Hematopoietic multipotent progenitor cell (in vitro differentiated cells): Measurements from ENCODE around the gene CFAP20DC. TPM values are rescaled to one million over a fixed set of nuclear protein-coding genes. Genes with fewer than 3 reads are reported as not detected.
"Not testable (repeated sequence)": the region's sequence is repeated elsewhere in the genome, so short reads cannot be mapped to it uniquely, and the experiment has no call there.

Experiments
- DNase-seq, 3 donors: peaks; one replicate each; pipeline ENCODE4 v3.0.0-alpha.2; 2011 to 2015; ENCODE audit warnings: low read depth in 2 of 3, low spot score in 2 of 3
- total RNA-seq: library from RNA; depleted of rRNA; stranded (reverse); fragments of >200 nt; gene quantifications from one replicate; pipeline ENCODE4 v1.2.3, GENCODE V29; 2012

CFAP20DC gene
- total RNA-seq, 1 donor, result 1.1 TPM

GRCh38 chr3:58880182-58880581 is 169.6 kb downstream of the CFAP20DC start:
- no peak for DNase-seq

GRCh38 chr3:58874795-58875194 is 175.0 kb downstream of the CFAP20DC start:
- DNase-seq, result no peak

GRCh38 chr3:58874248-58874741 is 175.5 kb downstream of the CFAP20DC start:
- no peak for DNase-seq

- peak in 1 of 3 donors; percentile 65 for DNase-seq
These were observed 181.6 kb downstream of the CFAP20DC start for GRCh38 chr3:58868097-58868779.

- DNase-seq, result no peak
These were observed 182.2 kb downstream of the CFAP20DC start for GRCh38 chr3:58867621-58868020.

- no peak for DNase-seq
These were observed 183.7 kb downstream of the CFAP20DC start for GRCh38 chr3:58866079-58866478.

- DNase-seq, result no peak
These were observed 185.3 kb downstream of the CFAP20DC start for GRCh38 chr3:58864480-58864879.

GRCh38 chr3:58863206-58863605 is 186.6 kb downstream of the CFAP20DC start:
- DNase-seq, result peak in 1 of 3 donors; percentile 32

- no peak for DNase-seq
These were observed 188.3 kb downstream of the CFAP20DC start for GRCh38 chr3:58861551-58861950.

GRCh38 chr3:58858126-58858525 is 191.7 kb downstream of the CFAP20DC start:
- no peak for DNase-seq

- no peak for DNase-seq
These were observed 192.4 kb downstream of the CFAP20DC start for GRCh38 chr3:58857402-58857801.

GRCh38 chr3:58848826-58849225 is 201.0 kb downstream of the CFAP20DC start:
- DNase-seq, result peak in 1 of 3 donors; percentile 18

GRCh38 chr3:58842050-58842747 is 207.6 kb downstream of the CFAP20DC start:
- DNase-seq, result not testable (repeated sequence)

- DNase-seq, result no peak
These were observed 208.9 kb downstream of the CFAP20DC start for GRCh38 chr3:58840949-58841348.

- DNase-seq, result no peak
These were observed 209.9 kb downstream of the CFAP20DC start for GRCh38 chr3:58839964-58840363.

GRCh38 chr3:58839187-58839586 is 210.6 kb downstream of the CFAP20DC start:
- DNase-seq, result no peak

GRCh38 chr3:58837856-58838255 is 212.0 kb downstream of the CFAP20DC start:
- no peak for DNase-seq

GRCh38 chr3:58837141-58837843 is 212.5 kb downstream of the CFAP20DC start:
- no peak for DNase-seq

GRCh38 chr3:58835086-58835485 is 214.7 kb downstream of the CFAP20DC start:
- DNase-seq, result no peak

- DNase-seq, result no peak
These were observed 216.3 kb downstream of the CFAP20DC start for GRCh38 chr3:58833491-58833890.

GRCh38 chr3:58829321-58830000 is 220.4 kb downstream of the CFAP20DC start:
- DNase-seq, result no peak
